NB4 (cell line): Measurements from ENCODE around the gene ANKRD37.

Experiments
- DNase-seq: peaks from one replicate; pipeline ENCODE4 v3.0.0; 2010; ENCODE audit warnings: low read depth
- H3K4me3 ChIP-seq: one replicate; pipeline ENCODE4 v1.5.1; 2011; ENCODE audit warnings: mild to moderate bottlenecking, low read depth, low read length, moderate library complexity
- MYC ChIP-seq: IDR thresholded peaks from 2 replicates; pipeline ENCODE4 v1.6.1; 2011; ENCODE audit warnings: low read depth, low read length
- POLR2A ChIP-seq: IDR thresholded peaks from 2 replicates; pipeline ENCODE4 v1.6.1; 2011; ENCODE audit warnings: mild to moderate bottlenecking; ENCODE audit not compliant: insufficient read length; ENCODE audit errors: extremely low read depth
- TF ChIP-seq, protein P1 (sequence below): IDR thresholded peaks from 2 replicates; pipeline ENCODE4 v1.6.1; 2011; ENCODE audit warnings: low read depth, low read length
- TF ChIP-seq, protein P2 (sequence below): IDR thresholded peaks from one replicate; pipeline ENCODE4 v1.5.1; 2012; ENCODE audit warnings: low read depth, low read length

Gene ANKRD37

DNA sequence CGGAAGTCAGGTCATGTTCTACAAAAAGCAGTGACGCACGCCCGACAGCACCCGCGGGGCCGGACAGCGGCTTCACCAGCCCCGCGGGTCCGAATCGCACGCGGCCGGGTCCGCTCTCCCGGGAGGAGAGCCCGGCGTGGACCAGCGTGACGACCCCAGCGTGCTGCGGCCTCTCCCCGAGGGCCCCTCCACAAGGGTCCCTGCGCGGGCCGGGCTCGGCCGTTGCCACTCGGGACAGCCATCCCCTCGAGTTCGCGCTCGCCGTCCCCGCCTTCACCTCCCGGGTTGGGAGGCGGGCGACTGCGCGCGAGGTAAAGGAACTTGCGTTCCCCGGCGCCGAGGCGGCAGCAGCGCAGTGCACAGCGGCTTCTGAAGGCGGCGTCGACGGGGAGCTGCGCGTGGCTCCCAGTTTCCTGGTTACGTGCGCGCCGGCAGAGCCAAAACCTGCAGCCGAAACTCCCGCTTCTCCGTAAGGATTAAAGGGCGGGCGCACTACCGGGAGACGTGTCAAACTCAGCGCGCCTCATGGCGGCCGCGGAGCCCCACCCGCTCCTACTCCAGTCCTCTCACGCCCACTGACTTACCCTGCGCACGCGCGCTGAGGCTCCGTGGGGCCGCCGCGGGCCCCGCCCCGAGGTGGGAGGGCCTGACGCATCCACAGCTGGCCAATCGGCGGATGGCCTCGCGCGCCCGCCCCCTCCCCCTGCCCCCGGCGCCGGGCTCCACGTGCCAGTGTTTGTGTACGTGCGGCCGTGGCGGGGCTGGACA lies 501 bp upstream of the ANKRD37 start:
- H3K4me3 ChIP-seq: peak overlapping the region; percentile 88
- TF ChIP-seq, protein P1, sequence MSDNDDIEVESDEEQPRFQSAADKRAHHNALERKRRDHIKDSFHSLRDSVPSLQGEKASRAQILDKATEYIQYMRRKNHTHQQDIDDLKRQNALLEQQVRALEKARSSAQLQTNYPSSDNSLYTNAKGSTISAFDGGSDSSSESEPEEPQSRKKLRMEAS: peak; percentile 92
- TF ChIP-seq MYC (peak; percentile 54), POLR2A (peak; percentile 33)
- TF ChIP-seq, protein P2, sequence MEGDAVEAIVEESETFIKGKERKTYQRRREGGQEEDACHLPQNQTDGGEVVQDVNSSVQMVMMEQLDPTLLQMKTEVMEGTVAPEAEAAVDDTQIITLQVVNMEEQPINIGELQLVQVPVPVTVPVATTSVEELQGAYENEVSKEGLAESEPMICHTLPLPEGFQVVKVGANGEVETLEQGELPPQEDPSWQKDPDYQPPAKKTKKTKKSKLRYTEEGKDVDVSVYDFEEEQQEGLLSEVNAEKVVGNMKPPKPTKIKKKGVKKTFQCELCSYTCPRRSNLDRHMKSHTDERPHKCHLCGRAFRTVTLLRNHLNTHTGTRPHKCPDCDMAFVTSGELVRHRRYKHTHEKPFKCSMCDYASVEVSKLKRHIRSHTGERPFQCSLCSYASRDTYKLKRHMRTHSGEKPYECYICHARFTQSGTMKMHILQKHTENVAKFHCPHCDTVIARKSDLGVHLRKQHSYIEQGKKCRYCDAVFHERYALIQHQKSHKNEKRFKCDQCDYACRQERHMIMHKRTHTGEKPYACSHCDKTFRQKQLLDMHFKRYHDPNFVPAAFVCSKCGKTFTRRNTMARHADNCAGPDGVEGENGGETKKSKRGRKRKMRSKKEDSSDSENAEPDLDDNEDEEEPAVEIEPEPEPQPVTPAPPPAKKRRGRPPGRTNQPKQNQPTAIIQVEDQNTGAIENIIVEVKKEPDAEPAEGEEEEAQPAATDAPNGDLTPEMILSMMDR: no peak
- peak; percentile 95 for DNase-seq

- no peak overlapping the region for H3K4me3 ChIP-seq
- DNase-seq: no peak
Observed at GRCh38 chr4:185398618-185399017, 2.0 kb downstream of the ANKRD37 start.

DNA sequence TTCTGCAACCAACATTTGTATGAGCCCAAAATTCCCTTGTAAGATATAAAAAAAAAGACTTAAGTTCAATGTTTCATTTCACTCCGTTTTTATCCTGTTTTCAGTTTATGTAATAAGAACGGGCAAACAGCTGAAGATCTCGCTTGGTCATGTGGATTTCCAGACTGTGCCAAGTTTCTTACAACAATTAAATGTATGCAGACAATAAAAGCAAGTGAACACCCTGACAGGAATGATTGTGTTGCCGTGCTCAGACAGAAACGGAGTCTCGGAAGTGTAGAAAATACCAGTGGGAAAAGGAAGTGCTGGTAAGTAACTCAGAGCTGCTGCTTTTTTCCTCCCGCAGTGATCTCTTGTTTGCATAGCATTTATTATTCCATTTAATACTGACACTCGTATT lies 2.8 kb downstream of the ANKRD37 start:
- DNase-seq: no peak
- no peak overlapping the region for H3K4me3 ChIP-seq
- no peak for TF ChIP-seq POLR2A
- no peak for TF ChIP-seq MYC
- TF ChIP-seq, protein P2: no peak
- TF ChIP-seq, protein P1: no peak

More at GRCh38 chr4:185398618-185399017, 2.0 kb downstream of the ANKRD37 start:
- TF ChIP-seq, protein P1: no peak
- TF ChIP-seq, protein P2: no peak
- TF ChIP-seq MYC (no peak), POLR2A (no peak)

- no peak overlapping the region for H3K4me3 ChIP-seq
- TF ChIP-seq, protein P1: no peak
- TF ChIP-seq MYC (no peak), POLR2A (no peak)
- TF ChIP-seq, protein P2: no peak
- no peak for DNase-seq
Observed at GRCh38 chr4:185404031-185404430, 7.4 kb downstream of the ANKRD37 start.

DNA sequence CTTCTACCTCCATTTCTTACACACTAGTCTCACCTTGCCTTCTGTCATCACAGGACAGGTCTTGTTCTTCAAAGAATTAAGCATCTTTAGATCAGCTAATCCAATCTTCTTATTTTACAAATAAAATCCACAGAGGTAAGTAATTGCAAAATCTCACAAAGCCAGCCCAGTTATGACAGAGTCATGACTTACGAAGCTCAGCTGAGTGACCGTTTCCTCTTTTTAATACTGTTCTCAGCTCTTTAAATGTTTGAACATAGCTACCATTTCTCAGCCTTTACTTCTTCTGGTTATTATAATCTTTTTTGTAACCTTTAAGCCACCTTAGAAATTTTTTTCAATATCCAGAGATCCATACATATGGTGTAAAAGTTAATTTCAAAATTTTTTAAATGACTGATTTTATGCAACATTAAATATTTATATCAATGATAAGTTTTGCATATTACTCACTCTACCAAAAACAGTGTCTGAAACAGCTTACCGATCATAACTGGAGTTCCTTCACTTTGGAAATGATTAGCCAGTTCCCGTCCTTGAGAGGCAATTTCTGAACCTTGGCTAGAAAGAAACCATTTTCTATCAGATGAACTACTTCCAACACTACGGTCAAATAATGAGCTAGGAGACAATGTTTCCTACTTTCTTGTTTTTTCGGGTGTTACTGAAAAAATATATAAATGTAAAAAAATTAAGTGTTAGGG lies 8.8 kb downstream of the ANKRD37 start:
- no peak overlapping the region for H3K4me3 ChIP-seq
- DNase-seq: no peak
- TF ChIP-seq, protein P2: no peak
- no peak for TF ChIP-seq POLR2A
- TF ChIP-seq, protein P1: no peak
- TF ChIP-seq MYC: no peak
